Activated CD8-positive, alpha-beta T cell treated with anti-CD3 and anti-CD28 coated beads, Interleukin-2, amount 10 ng/mL, durations not matched to agents 7 days and 5 days (primary cell): ENCODE results near the gene CMKLR1. TPM values are rescaled to one million over a fixed set of nuclear protein-coding genes. Genes with fewer than 3 reads are reported as not detected.

Source experiments
- ATAC-seq: fragments of 150-1000 bp; cut with Tn5 transposase; one replicate; pipeline ENCODE4 v1.10.0; 2021; ENCODE audit warnings: moderate library complexity
- CTCF ChIA-PET: fragments of 350-600 bp; sonication (Branson Sonifier 250); formaldehyde crosslinking; loops from one replicate; lab custom pipeline; 2021; ENCODE audit warnings: antibody characterized with exemption; lab: Charles Lee
- POLR2A ChIA-PET: fragments of 350-600 bp; sonication (Branson Sonifier 250); formaldehyde crosslinking; loops from one replicate; lab custom pipeline; 2021; ENCODE audit warnings: antibody characterized with exemption; lab: Charles Lee
- DNase-seq: peaks from one replicate; pipeline ENCODE4 v3.0.0-alpha.2; 2020
- H3K27ac Mint-ChIP-seq: one replicate; pipeline ENCODE4 v1.8.0; 2021; ENCODE audit warnings: mild to moderate bottlenecking, mixed read lengths
- H3K27me3 Mint-ChIP-seq: one replicate; pipeline ENCODE4 v1.8.0; 2021; ENCODE audit warnings: low read depth, mixed read lengths
- H3K36me3 Mint-ChIP-seq: one replicate; pipeline ENCODE4 v1.8.0; 2021; ENCODE audit warnings: low read depth, mixed read lengths
- H3K4me1 Mint-ChIP-seq: one replicate; pipeline ENCODE4 v1.8.0; 2021; ENCODE audit warnings: low read depth, mixed read lengths
- H3K4me3 Mint-ChIP-seq: one replicate; pipeline ENCODE4 v1.8.0; 2021; ENCODE audit warnings: mild to moderate bottlenecking, mixed read lengths
- H3K9me3 Mint-ChIP-seq: one replicate; pipeline ENCODE4 v1.8.0; 2022; ENCODE audit warnings: mixed read lengths; ENCODE audit not compliant: insufficient read depth
- total RNA-seq, 2 experiments: library from RNA; stranded (reverse); gene quantifications; one replicate each; pipeline ENCODE4 v1.2.3, GENCODE V29; 2021

CMKLR1 gene
- total RNA-seq, 2 experiments from 2014 or later = 0.08 TPM; not detected in 1

DNA sequence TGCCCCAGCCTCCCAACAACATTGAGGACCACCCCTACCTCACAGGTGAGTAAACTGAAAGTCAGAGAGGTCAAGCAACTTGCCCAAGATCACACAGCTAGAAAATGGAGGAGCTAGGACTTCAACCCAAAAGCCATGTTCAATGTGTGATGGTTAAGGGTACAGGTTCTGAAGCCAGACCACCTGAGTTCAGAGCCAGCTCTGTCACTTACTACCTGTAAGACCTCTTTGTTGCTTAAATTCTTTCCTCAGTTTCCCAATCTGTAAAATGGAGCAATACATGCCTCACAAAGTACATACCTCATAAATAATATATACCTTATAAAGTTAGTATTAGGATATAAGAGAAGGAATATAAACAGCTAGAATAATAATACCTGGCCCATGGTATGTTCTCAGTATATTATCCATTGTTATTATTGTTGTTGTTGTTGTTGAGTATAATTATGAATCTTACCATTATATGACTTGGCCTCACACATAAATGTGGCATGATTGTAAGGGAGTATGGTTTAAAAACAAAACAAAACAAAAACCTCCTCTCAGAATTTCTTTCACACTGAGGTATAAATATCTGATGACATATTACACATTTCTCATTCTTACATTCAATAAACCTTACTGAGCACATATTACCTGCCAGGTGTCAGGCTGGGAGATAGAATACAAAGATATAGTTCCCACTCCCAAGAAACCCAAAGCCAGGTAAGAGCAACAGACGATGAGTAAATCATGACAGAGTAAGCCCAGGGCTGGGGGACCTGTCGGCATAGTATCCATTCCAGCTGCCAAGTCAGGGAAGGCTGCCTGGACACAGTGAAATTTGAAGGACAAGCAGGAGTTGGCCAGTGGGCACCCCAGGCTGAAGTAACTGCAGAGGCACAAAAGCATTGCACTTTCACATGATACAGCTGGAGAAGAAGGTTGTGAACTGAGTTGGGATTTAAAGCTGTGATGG lies 19.6 kb downstream of the CMKLR1 start:
- H3K9me3 Mint-ChIP-seq = no peaks in the 10 kb centered on the region
- CTCF ChIA-PET = no interaction called here
- peak overlapping the region; percentile 21 for H3K27ac Mint-ChIP-seq
- peaks cover 28% of the 10 kb centered on the region for H3K27me3 Mint-ChIP-seq
- DNase-seq = no peak
- H3K36me3 Mint-ChIP-seq = no peaks in the 10 kb centered on the region
- no peak for ATAC-seq
- H3K4me1 Mint-ChIP-seq = peaks cover 35% of the 10 kb centered on the region
- H3K4me3 Mint-ChIP-seq = no peak overlapping the region
- POLR2A ChIA-PET = no interaction called here

- Mint-ChIP-seq H3K36me3 (peaks cover 2% of the 10 kb centered on the region), H3K4me1 (peaks cover 39% of the 10 kb centered on the region), H3K27me3 (peaks cover 28% of the 10 kb centered on the region), H3K4me3 (no peak overlapping the region), H3K9me3 (no peaks in the 10 kb centered on the region), H3K27ac (peak overlapping the region; percentile 21)
- ATAC-seq = no peak
- POLR2A ChIA-PET = no interaction called here
- CTCF ChIA-PET = no interaction called here
- DNase-seq = no peak
Measured at GRCh38 chr12:108318472-108319275, 20.4 kb downstream of the CMKLR1 start.

DNA sequence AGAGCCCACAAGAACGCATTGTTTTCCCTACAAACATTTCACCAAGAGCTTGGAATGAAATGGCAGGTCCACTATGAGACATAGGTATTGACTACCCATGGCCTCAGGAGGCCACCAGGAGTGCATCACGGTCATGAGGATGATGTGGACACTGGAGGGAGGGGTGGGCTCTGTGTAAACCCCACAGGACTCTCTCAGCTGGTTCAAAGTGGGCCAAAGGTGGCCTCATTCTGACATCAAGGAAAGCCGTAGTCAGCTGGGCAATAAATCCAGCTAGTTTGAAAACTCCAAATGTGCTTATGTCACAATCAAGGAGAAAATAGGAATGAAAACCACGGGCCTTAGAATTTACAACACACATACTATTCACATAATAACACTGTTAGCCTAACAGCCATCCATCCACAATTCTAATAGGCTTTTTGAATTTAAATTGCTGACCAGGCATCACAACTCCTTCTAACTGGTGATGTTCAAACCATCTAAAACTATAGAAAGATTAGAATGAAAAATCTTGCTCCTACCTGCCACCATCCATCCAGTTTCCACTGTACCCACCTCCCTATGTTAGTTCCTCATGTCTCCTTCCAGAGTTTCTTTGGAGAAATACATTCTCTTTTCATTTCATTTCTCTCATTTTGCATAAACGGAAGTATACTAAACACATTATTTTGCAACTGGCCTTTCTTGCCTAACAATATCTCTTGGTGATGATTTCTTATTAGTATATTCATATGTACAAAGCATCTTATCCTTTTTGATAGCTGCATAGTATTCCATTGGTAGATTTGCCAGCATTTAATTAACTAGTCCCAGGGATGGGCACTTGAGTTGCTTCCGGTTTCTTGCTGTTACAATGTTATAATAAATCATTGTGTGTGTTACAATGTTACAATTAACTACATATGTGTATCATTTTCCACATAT lies 21.5 kb downstream of the CMKLR1 start:
- ATAC-seq (no peak), DNase-seq (no peak)
- H3K4me3 Mint-ChIP-seq = no peak overlapping the region
- peaks cover 21% of the 10 kb centered on the region for H3K27me3 Mint-ChIP-seq
- peaks cover 46% of the 10 kb centered on the region for H3K4me1 Mint-ChIP-seq
- ChIA-PET CTCF (interaction anchor here (0.8 to 1.6 kb wide), 3 partner anchors 7 to 23 kb away, joined by 3 to 5 read pairs (median 3); no protein-coding TSS in a partner anchor), POLR2A (no interaction called here)
- H3K36me3 Mint-ChIP-seq = peaks cover 2% of the 10 kb centered on the region
- H3K9me3 Mint-ChIP-seq = no peaks in the 10 kb centered on the region
- no peak overlapping the region for H3K27ac Mint-ChIP-seq

DNA sequence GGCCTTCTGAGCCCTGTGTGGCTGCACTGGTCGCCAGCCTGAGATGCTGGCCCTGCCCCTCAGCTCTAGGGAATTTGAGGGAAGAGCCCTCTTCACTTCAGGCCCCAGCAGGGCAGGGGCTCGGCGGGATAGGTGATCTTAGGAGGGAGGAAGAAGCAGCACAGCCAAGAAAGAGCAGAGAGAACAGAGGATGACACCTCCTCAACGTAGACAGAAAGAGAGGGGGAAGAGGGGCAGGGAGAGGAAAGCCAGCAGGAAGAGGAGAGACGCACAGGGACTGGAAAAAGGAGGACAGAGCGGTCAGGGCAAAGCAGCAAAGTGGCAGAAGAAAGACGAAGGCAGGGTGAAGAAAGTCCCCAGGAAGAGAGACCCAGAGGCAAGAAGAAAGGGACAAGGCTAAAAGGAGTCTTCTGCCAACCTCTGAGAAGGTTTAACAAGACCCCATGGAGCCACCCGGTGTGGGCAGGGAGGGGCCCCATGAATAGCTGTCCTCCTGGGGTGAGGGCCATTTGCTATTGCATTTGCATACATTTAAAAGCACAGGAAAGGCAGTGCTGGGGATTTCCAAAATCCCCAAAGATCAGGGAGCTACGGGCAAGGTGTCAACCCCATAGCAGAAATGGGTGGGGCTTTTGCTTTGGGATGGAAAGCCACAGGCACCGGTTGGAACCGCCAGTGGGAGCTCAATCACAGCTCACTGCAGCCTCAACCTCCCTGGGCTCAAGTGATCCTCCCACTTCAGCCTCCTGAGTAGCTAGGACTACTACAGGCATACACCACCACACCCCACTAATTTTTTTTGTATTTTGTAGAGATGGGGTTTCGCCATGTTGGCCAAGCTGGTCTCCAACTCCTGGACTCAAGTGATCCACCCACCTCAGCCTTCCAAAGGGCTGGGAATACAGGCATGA lies 22.7 kb downstream of the CMKLR1 start:
- H3K36me3 Mint-ChIP-seq = peaks cover 2% of the 10 kb centered on the region
- H3K27ac Mint-ChIP-seq = peak overlapping the region; percentile 74
- no peak overlapping the region for H3K4me3 Mint-ChIP-seq
- POLR2A ChIA-PET = no interaction called here
- CTCF ChIA-PET = interaction anchor here (0.8 to 1.6 kb wide), 3 partner anchors 9 to 21 kb away, joined by 3 to 5 read pairs (median 3); no protein-coding TSS in a partner anchor
- H3K4me1 Mint-ChIP-seq = peaks cover 55% of the 10 kb centered on the region
- H3K9me3 Mint-ChIP-seq = no peaks in the 10 kb centered on the region
- H3K27me3 Mint-ChIP-seq = peaks cover 12% of the 10 kb centered on the region
- ATAC-seq = no peak
- no peak for DNase-seq

- DNase-seq (no peak), ATAC-seq (no peak)
- Mint-ChIP-seq H3K9me3 (no peaks in the 10 kb centered on the region), H3K27ac (peak overlapping the region; percentile 74), H3K4me3 (no peak overlapping the region), H3K36me3 (peaks cover 2% of the 10 kb centered on the region), H3K4me1 (peaks cover 55% of the 10 kb centered on the region), H3K27me3 (peaks cover 10% of the 10 kb centered on the region)
- CTCF ChIA-PET = interaction anchor here (1.3 kb wide), 2 partner anchors 9 to 197 kb away, joined by 4 to 5 read pairs; no protein-coding TSS in a partner anchor
- POLR2A ChIA-PET = no interaction called here
Measured at GRCh38 chr12:108315486-108316105, 23.5 kb downstream of the CMKLR1 start.

DNA sequence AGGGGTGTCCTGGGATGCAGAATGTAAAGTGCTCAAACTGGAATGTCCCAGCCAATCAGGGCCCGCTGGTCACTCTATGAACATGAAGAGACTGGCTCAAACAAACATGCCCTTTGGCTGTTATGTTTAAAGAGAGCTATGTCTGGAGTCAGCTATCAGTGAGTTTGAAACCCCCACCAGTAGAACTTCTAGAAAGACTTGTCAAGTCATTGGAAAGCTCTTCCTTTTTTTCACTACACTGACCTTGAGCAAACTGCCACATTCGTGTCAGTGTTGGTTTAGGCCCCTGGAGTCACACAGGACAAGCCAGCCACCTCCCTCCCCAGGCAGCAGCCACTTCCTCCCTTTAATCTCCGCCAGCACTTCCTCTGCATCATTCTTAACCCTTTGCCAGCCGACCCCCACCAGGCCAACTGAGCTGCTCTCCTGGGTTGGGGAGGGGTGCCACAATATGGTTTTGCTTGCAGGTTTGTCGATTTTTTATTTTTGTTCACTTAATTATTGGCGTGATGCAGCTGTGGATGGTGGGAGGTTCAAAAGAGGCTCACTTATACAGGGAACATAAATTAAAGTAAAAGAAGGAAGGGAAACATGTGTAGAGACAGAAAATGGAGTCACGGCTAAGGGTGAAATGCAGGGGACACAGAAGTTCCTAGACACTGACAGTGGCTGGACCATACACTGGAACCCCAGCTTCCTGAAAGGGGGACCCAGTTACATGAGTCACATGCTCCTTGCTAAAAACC lies 25.3 kb downstream of the CMKLR1 start:
- peak; percentile 91 for ATAC-seq
- peak; percentile 78 for DNase-seq
- ChIA-PET CTCF (interaction anchor here (0.7 to 1.7 kb wide), 8 partner anchors 9 to 198 kb away, joined by 3 to 7 read pairs (median 4); no protein-coding TSS in a partner anchor), POLR2A (interaction anchor here (0.8 to 1.1 kb wide), 2 partner anchors 16 to 279 kb away, joined by 3 to 7 read pairs; no protein-coding TSS in a partner anchor)
- Mint-ChIP-seq H3K4me1 (peaks cover 54% of the 10 kb centered on the region), H3K4me3 (peak overlapping the region; percentile 75), H3K27ac (peak overlapping the region; percentile 96), H3K36me3 (peaks cover 2% of the 10 kb centered on the region), H3K9me3 (no peaks in the 10 kb centered on the region), H3K27me3 (no peaks in the 10 kb centered on the region)

DNA sequence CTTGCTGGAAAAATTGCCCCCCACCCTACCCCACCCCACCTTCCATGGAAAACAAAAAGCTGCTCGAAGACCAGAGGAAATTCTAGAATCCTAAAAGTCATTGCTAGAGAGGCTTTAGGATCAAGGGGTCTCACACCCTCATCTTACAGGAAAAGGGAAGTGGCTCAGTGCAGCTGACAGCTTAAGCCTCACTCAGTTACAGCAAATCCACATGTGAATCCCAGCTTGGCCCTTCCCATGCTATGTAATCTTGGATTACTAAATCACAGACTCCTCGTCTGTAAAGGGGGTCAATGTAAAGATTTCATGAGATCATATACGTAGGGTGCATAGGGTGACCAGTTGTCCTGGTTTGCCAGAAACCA lies 25.9 kb downstream of the CMKLR1 start:
- peak overlapping the region; percentile 75 for H3K4me3 Mint-ChIP-seq
- ChIA-PET CTCF (interaction anchor here (0.7 to 1.7 kb wide), 5 partner anchors 10 to 199 kb away, joined by 3 to 7 read pairs (median 4); no protein-coding TSS in a partner anchor), POLR2A (interaction anchor here (0.8 to 1.1 kb wide), 2 partner anchors 15 to 279 kb away, joined by 3 to 7 read pairs; no protein-coding TSS in a partner anchor)
- no peaks in the 10 kb centered on the region for H3K9me3 Mint-ChIP-seq
- peaks cover 2% of the 10 kb centered on the region for H3K36me3 Mint-ChIP-seq
- H3K27ac Mint-ChIP-seq = peak overlapping the region; percentile 96
- H3K4me1 Mint-ChIP-seq = peaks cover 60% of the 10 kb centered on the region
- DNase-seq (no peak), ATAC-seq (no peak)
- H3K27me3 Mint-ChIP-seq = no peaks in the 10 kb centered on the region

GRCh38 chr12:108312693-108313189 lies 26.4 kb downstream of the CMKLR1 start:
- Mint-ChIP-seq H3K27me3 (no peaks in the 10 kb centered on the region), H3K9me3 (no peaks in the 10 kb centered on the region), H3K4me1 (peaks cover 64% of the 10 kb centered on the region), H3K36me3 (peaks cover 2% of the 10 kb centered on the region), H3K4me3 (no peak overlapping the region), H3K27ac (peak overlapping the region; percentile 96)
- ATAC-seq (no peak), DNase-seq (no peak)
- ChIA-PET POLR2A (no interaction called here), CTCF (interaction anchor here (1.3 kb wide), 1 partner anchor 199 kb away, joined by 7 read pairs; no protein-coding TSS in a partner anchor)

- H3K4me1 Mint-ChIP-seq = peaks cover 70% of the 10 kb centered on the region
- ChIA-PET CTCF (no interaction called here), POLR2A (no interaction called here)
- no peaks in the 10 kb centered on the region for H3K27me3 Mint-ChIP-seq
- H3K36me3 Mint-ChIP-seq = peaks cover 2% of the 10 kb centered on the region
- no peak for ATAC-seq
- peak overlapping the region; percentile 96 for H3K27ac Mint-ChIP-seq
- H3K9me3 Mint-ChIP-seq = no peaks in the 10 kb centered on the region
- no peak overlapping the region for H3K4me3 Mint-ChIP-seq
- DNase-seq = no peak
Measured at GRCh38 chr12:108312073-108312659, 26.9 kb downstream of the CMKLR1 start.
